Fibroblast of the aortic adventitia (primary cell): Measurements from ENCODE around the gene LRP1B. TPM values are rescaled to one million over a fixed set of nuclear protein-coding genes. Genes with fewer than 3 reads are reported as not detected.

ENCODE experiments used
- DNase-seq: peaks from one replicate; pipeline ENCODE4 v3.0.0-alpha.2; 2010; ENCODE audit warnings: low read depth
- H3K4me3 ChIP-seq: 2 replicates; pipeline ENCODE4 v1.5.1; 2011; ENCODE audit warnings: low read depth, mild to moderate bottlenecking, control low read depth, low read length, moderate library complexity
- CTCF ChIP-seq: IDR thresholded peaks from 2 replicates; pipeline ENCODE4 v1.5.1; 2011; ENCODE audit warnings: mild to moderate bottlenecking, low read length, control low read depth, inconsistent platforms; ENCODE audit not compliant: insufficient read depth
- total RNA-seq: library from RNA; depleted of rRNA; stranded (reverse); fragments of >200 nt; gene quantifications from 2 replicates; pipeline ENCODE4 v1.2.3, GENCODE V29; 2012; ENCODE audit warnings: low replicate concordance

The LRP1B gene
- total RNA-seq, 1 donor = 0.36 TPM

DNA sequence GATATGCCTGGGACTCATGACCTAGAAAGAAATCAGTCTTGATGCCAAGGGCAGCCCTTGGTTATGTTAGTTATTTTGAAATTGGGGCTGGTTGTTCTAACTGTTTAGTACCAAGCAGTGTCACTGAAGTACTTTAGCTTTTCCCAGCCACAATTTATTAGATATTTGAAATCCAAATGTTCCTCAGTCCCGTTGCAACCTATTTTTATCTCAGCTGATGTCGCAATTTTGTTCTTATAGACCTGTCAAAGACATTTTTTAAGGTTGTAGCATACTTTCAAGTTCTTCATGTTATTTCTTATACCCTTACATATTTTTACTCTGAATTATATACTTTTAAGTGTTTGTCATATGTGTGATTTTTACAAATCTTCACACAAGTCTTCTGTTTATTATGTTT lies 100.1 kb downstream of the LRP1B start:
- TF ChIP-seq CTCF = no peak
- H3K4me3 ChIP-seq = no peak overlapping the region
- DNase-seq = no peak

DNA sequence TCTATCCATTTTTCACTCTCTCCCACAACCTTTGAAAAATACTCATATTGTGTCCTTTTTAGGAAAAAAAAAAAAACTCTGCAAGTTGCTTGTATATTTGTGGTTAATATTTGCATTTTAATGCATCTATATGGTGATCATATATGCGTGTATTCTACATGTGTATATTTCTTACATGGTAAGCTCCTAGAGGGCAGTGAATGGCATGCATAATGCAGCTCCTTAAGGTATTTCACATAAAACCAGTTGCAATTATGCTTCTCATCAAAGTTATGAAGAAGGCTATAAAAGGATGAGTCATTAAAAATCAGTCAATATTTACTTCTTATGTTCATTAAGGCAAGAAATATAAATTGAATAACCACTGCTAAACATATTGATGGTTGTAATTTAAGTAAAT lies 100.8 kb downstream of the LRP1B start:
- no peak for TF ChIP-seq CTCF
- DNase-seq = no peak
- no peak overlapping the region for H3K4me3 ChIP-seq

DNA sequence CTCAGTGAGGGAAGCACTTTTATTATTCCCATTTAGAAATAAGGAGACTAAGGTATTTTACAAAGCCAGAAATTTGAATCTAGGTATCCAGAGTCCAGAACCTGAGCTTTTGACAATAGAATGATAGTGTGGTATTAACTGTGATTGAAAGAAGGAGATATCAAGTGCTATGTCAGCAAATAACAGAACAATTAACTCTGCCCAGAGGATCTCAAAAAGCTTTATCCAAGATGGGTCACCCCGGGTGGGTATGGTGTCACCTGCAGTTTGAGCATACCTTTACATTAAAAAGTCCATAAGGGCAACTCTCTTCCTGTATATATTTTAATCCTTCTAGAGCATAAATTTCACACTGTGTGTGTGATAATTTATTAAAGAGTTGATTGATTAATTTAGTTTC lies 105.4 kb downstream of the LRP1B start:
- H3K4me3 ChIP-seq = no peak overlapping the region
- no peak for DNase-seq
- TF ChIP-seq CTCF = no peak

- no peak for DNase-seq
- H3K4me3 ChIP-seq = no peak overlapping the region
- no peak for TF ChIP-seq CTCF
These were observed 110.4 kb downstream of the LRP1B start for GRCh38 chr2:142020368-142020767.

- no peak for DNase-seq
- H3K4me3 ChIP-seq = no peak overlapping the region
- TF ChIP-seq CTCF = no peak
These were observed 116.3 kb downstream of the LRP1B start for GRCh38 chr2:142014536-142014935.

- no peak overlapping the region for H3K4me3 ChIP-seq
- TF ChIP-seq CTCF = no peak
- no peak for DNase-seq
These were observed 118.0 kb downstream of the LRP1B start for GRCh38 chr2:142012797-142013196.

DNA sequence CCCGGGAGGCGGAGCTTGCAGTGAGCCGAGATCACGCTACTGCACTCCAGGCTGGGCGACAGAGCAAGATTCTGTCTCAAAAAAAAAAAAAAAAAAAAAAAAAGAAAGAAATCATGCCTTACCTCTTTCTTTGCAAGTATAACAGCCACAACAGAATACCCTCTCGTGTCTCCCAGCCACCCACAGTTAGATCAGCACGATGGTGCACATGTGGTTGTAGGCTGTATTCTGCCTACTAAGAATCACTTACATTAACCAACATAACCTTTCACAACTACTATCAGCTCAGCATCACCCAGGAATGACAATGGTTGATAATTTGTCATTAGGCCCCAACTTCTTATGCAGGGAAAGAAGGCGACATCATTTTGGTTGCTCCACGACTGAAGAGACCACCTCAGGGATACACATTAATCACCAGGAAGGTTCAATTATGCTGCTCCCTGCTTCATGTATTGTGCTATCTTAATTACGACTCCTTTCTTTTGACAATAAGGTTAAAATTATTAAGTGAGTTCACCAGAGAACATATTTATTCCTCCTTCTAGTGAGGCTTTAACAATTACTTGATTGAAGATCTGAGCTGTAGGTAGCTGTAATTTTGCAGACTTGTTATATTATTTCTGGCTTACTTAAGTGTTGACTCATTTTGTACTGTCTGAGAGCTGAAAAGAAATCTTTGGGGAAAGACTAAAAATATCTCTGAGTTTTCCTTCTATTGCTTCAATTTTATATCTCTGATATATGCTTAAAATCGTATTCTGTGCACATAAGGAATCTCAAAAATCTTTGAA lies 120.1 kb downstream of the LRP1B start:
- DNase-seq = no peak

More for the DNA sequence above, 120.1 kb downstream of the LRP1B start:
- no peak for TF ChIP-seq CTCF
- no peak overlapping the region for H3K4me3 ChIP-seq
